ENCODE measurements around the gene LRMDA.

DNA sequence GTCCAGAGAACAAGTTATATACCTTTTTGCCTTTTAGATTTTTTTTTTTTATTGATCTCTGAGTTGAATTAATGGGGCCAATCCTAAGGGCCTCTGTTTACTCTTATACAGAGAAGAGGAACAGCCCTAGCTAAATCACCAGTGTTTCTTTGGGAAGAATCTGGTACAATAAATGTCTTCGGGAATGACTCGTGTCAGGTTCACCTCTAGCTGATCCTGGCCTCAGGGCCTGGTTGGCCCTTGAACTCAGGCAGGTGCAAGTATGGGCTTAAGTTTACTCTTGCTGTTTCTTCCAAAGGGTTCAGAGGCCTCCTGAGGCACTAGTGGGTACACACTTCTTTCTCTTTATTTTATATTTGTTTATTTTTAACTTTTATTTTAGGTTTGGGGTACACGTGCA lies 71.0 kb downstream of the LRMDA start:
- TF ChIP-seq EZH2 (IDR thresholded peaks at IDR 0.05) (no peak), CEBPB (IDR thresholded peaks at IDR 0.05; ENCODE audit: low read depth) (no peak), POLR2A (IDR thresholded peaks at IDR 0.05; ENCODE audit: borderline replicate concordance, extremely low read depth, insufficient read depth, insufficient read length) (no peak), POLR2AphosphoS5 (IDR thresholded peaks at IDR 0.05; ENCODE audit: low read depth, low read length) (no peak), ZNF274 (IDR thresholded peaks at IDR 0.05; ENCODE audit: low read depth, low read length) (no peak)
- TF ChIP-seq, protein P1, sequence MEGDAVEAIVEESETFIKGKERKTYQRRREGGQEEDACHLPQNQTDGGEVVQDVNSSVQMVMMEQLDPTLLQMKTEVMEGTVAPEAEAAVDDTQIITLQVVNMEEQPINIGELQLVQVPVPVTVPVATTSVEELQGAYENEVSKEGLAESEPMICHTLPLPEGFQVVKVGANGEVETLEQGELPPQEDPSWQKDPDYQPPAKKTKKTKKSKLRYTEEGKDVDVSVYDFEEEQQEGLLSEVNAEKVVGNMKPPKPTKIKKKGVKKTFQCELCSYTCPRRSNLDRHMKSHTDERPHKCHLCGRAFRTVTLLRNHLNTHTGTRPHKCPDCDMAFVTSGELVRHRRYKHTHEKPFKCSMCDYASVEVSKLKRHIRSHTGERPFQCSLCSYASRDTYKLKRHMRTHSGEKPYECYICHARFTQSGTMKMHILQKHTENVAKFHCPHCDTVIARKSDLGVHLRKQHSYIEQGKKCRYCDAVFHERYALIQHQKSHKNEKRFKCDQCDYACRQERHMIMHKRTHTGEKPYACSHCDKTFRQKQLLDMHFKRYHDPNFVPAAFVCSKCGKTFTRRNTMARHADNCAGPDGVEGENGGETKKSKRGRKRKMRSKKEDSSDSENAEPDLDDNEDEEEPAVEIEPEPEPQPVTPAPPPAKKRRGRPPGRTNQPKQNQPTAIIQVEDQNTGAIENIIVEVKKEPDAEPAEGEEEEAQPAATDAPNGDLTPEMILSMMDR (IDR thresholded peaks at IDR 0.05 in 2 of 3, conservative IDR thresholded peaks at IDR 0.05 in 1 of 3; ENCODE audit: borderline replicate concordance in 1 of 3, insufficient read depth in 1 of 3, low read depth in 2 of 3, low read length in 2 of 3), result no peak
- TF ChIP-seq, protein P2, sequence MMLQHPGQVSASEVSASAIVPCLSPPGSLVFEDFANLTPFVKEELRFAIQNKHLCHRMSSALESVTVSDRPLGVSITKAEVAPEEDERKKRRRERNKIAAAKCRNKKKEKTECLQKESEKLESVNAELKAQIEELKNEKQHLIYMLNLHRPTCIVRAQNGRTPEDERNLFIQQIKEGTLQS (IDR thresholded peaks at IDR 0.05), result no peak

Measured in HCT116 (cell line).